Measurements from ENCODE around the gene SMURF2.

DNA sequence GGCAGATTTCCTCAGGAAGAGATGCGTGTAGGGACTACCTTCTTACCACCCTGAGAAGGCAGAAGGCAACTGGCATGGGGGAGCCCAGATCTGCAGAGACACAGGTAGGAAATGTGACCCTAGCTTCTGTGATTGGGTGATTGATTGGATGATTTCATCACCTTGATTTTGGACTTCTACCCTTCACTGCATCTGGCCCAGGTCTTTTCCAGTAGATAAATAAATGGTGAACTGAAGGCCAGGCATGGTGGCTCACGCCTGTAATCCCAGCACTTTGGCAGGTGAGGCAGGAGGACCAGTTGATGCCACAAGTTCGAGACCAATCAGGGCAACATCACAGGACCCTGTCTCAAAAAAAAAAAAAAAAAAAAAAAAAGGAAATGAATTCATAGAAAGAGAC is 14.7 kb upstream of the SMURF2 start:
- TF ChIP-seq GATA2 (IDR thresholded peaks at IDR 0.05; ENCODE audit: low read depth, low read length) (no peak), GATA3 (IDR thresholded peaks at IDR 0.05; ENCODE audit: low read depth, low read length) (no peak)
